CD4-positive, alpha-beta T cell treated with Interleukin-4 for 4 hours (primary cell): Measurements from ENCODE around the gene VEPH1.
A peak's percentile ranks its signal among the peaks of the same experiment; 100 is the strongest.

Experiments used
- DNase-seq: peaks from one replicate; pipeline ENCODE4 v3.0.0-alpha.2; 2020

Gene VEPH1

GRCh38 chr3:157522648-157523047 lies 19.4 kb upstream of the VEPH1 start:
- no peak for DNase-seq

GRCh38 chr3:157520485-157521150 lies 17.4 kb upstream of the VEPH1 start:
- no peak for DNase-seq

- DNase-seq: no peak
Observed at GRCh38 chr3:157518881-157519280, 15.7 kb upstream of the VEPH1 start.

GRCh38 chr3:157516928-157517327 lies 13.7 kb upstream of the VEPH1 start:
- DNase-seq: no peak

- no peak for DNase-seq
Observed at GRCh38 chr3:157515398-157515797, 12.2 kb upstream of the VEPH1 start.

GRCh38 chr3:157514371-157514895 lies 11.2 kb upstream of the VEPH1 start:
- DNase-seq: no peak

GRCh38 chr3:157513585-157513984 lies 10.4 kb upstream of the VEPH1 start:
- DNase-seq: no peak

- DNase-seq: no peak
Observed at GRCh38 chr3:157512534-157512933, 9.3 kb upstream of the VEPH1 start.

- no peak for DNase-seq
Observed at GRCh38 chr3:157508461-157508860, 5.2 kb upstream of the VEPH1 start.

- DNase-seq: no peak
Observed at GRCh38 chr3:157501863-157502262, 1.4 kb downstream of the VEPH1 start.

- no peak for DNase-seq
Observed at GRCh38 chr3:157500232-157500631, 3.0 kb downstream of the VEPH1 start.

- DNase-seq: no peak
Observed at GRCh38 chr3:157499342-157499963, 3.8 kb downstream of the VEPH1 start.

- no peak for DNase-seq
Observed at GRCh38 chr3:157498371-157498770, 4.8 kb downstream of the VEPH1 start.

- DNase-seq: no peak
Observed at GRCh38 chr3:157495846-157496245, 7.4 kb downstream of the VEPH1 start.

- no peak for DNase-seq
Observed at GRCh38 chr3:157494581-157495281, 8.5 kb downstream of the VEPH1 start.

- peak; percentile 6 for DNase-seq
Observed at GRCh38 chr3:157493627-157494550, 9.3 kb downstream of the VEPH1 start.

- DNase-seq: no peak
Observed at GRCh38 chr3:157491136-157491535, 12.1 kb downstream of the VEPH1 start.

- DNase-seq: no peak
Observed at GRCh38 chr3:157488144-157488543, 15.1 kb downstream of the VEPH1 start.

GRCh38 chr3:157487339-157487738 lies 15.9 kb downstream of the VEPH1 start:
- no peak for DNase-seq

- no peak for DNase-seq
Observed at GRCh38 chr3:157479464-157480243, 23.6 kb downstream of the VEPH1 start.

- no peak for DNase-seq
Observed at GRCh38 chr3:157477441-157477840, 25.8 kb downstream of the VEPH1 start.

- no peak for DNase-seq
Observed at GRCh38 chr3:157475921-157476414, 27.2 kb downstream of the VEPH1 start.
